IMR-90 (cell line): ENCODE data around the gene TSPAN14. TPM values are rescaled to one million over a fixed set of nuclear protein-coding genes. Genes with fewer than 3 reads are reported as not detected.
A peak's percentile ranks its signal among the peaks of the same experiment; 100 is the strongest.

ENCODE experiments used
- ATAC-seq: fragments of 200-7000 bp; cut with Tn5 transposase; 2 replicates; pipeline ENCODE4 v1.9.1; 2020; ENCODE audit warnings: low read depth, mild to moderate bottlenecking, moderate library complexity
- BruUV-seq: library from RNA; stranded (reverse); fragments of 400-500 nt; replicated peaks from 2 replicates; lab custom pipeline; 2021; lab: Mats Ljungman, UMichigan
- CTCF ChIA-PET: fragments of 300-600 bp; formaldehyde crosslinking; extraction: SDS; loops from one replicate; lab custom pipeline; 2021; ENCODE audit warnings: antibody characterized with exemption; lab: Yijun Ruan, JAX
- POLR2A ChIA-PET: fragments of 300-600 bp; sonication (Branson Sonifier 250); formaldehyde crosslinking; loops from one replicate; lab custom pipeline; 2022; ENCODE audit warnings: antibody characterized with exemption; ENCODE audit not compliant: unreplicated experiment; lab: Charles Lee
- DNase-seq: peaks from one replicate; pipeline ENCODE4 v3.0.0; 2013
- H2AFZ ChIP-seq: replicated peaks from 2 replicates; pipeline ENCODE3; 2013; ENCODE audit warnings: low read length, mild to moderate bottlenecking; ENCODE audit not compliant: poor library complexity
- H2AK5ac ChIP-seq: 2 replicates; pipeline ENCODE4 v1.6.1; 2013; ENCODE audit warnings: low read depth, low read length, inconsistent platforms
- H2AK9ac ChIP-seq: replicated peaks from 2 replicates; pipeline ENCODE3; 2013; ENCODE audit warnings: mild to moderate bottlenecking, low read depth, low read length, moderate library complexity; ENCODE audit not compliant: poor library complexity
- H2BK120ac ChIP-seq: 2 replicates; pipeline ENCODE4 v1.6.1; 2013; ENCODE audit warnings: low read depth, low read length, inconsistent platforms
- H2BK15ac ChIP-seq: 3 replicates; pipeline ENCODE4 v1.6.1; 2013; ENCODE audit warnings: low read depth, low read length, inconsistent platforms
- H2BK20ac ChIP-seq: 2 replicates; pipeline ENCODE4 v1.6.1; 2013; ENCODE audit warnings: low read depth, mild to moderate bottlenecking, inconsistent platforms, low read length, moderate library complexity
- H2BK5ac ChIP-seq: 2 replicates; pipeline ENCODE4 v1.6.1; 2013; ENCODE audit warnings: mild to moderate bottlenecking, low read depth, low read length, inconsistent platforms; ENCODE audit not compliant: poor library complexity, severe bottlenecking
- H3K14ac ChIP-seq: replicated peaks from 2 replicates; pipeline ENCODE4 v1.6.1; 2013; ENCODE audit warnings: low read depth, low read length, inconsistent platforms
- H3K18ac ChIP-seq: 2 replicates; pipeline ENCODE4 v1.6.1; 2013; ENCODE audit warnings: low read depth, low read length, control low read depth
- H3K23ac ChIP-seq: 2 replicates; pipeline ENCODE4 v1.6.1; 2013; ENCODE audit warnings: low read depth, low read length, inconsistent platforms
- H3K27ac ChIP-seq: 2 replicates; pipeline ENCODE4 v1.5.1; 2013; ENCODE audit warnings: mild to moderate bottlenecking, control low read depth, low read length; ENCODE audit not compliant: insufficient read depth
- H3K27me3 ChIP-seq: 2 replicates; pipeline ENCODE4 v1.6.1; 2013; ENCODE audit warnings: low read length; ENCODE audit not compliant: control insufficient read depth, insufficient read depth
- H3K36me3 ChIP-seq: 2 replicates; pipeline ENCODE4 v1.6.1; 2013; ENCODE audit warnings: low read length, mixed read lengths; ENCODE audit not compliant: control insufficient read depth, insufficient read depth
- H3K4ac ChIP-seq: 2 replicates; pipeline ENCODE4 v1.6.1; 2013; ENCODE audit warnings: low read depth, low read length, inconsistent platforms
- H3K4me1 ChIP-seq: 2 replicates; pipeline ENCODE4 v1.6.1; 2013; ENCODE audit warnings: low read length, mixed read lengths; ENCODE audit not compliant: control insufficient read depth, insufficient read depth
- H3K4me2 ChIP-seq: 2 replicates; pipeline ENCODE4 v1.6.1; 2013; ENCODE audit warnings: low read depth, mild to moderate bottlenecking, control low read depth, low read length, moderate library complexity
- H3K4me3 ChIP-seq: 2 replicates; pipeline ENCODE4 v1.5.1; 2013; ENCODE audit warnings: low read depth, mild to moderate bottlenecking, control low read depth, low read length, moderate library complexity; ENCODE audit not compliant: insufficient read depth
- H3K56ac ChIP-seq: 2 replicates; pipeline ENCODE4 v1.6.1; 2013; ENCODE audit warnings: low read length, inconsistent platforms; ENCODE audit not compliant: insufficient read depth; ENCODE audit errors: extremely low read depth
- H3K79me1 ChIP-seq, 2 experiments: 2 replicates each; pipeline ENCODE4 v1.6.1; 2013; ENCODE audit warnings: low read length in 2 of 2, inconsistent platforms in 1 of 2, low read depth in 1 of 2
- H3K9ac ChIP-seq: 2 replicates; pipeline ENCODE4 v1.6.1; 2013; ENCODE audit warnings: low read depth, low read length, control low read depth
- H3K9me1 ChIP-seq: 2 replicates; pipeline ENCODE4 v1.6.1; 2013; ENCODE audit warnings: low read length, inconsistent platforms; ENCODE audit not compliant: insufficient read depth
- H3K9me3 ChIP-seq: 2 replicates; pipeline ENCODE4 v1.6.1; 2013; ENCODE audit warnings: low read length; ENCODE audit not compliant: control insufficient read depth, insufficient read depth
- H4K20me1 ChIP-seq: 2 replicates; pipeline ENCODE4 v1.6.1; 2013; ENCODE audit warnings: low read length, inconsistent platforms; ENCODE audit not compliant: insufficient read depth
- H4K5ac ChIP-seq: 2 replicates; pipeline ENCODE4 v1.6.1; 2013; ENCODE audit warnings: mild to moderate bottlenecking, low read depth, low read length, control low read depth
- H4K8ac ChIP-seq, 2 experiments: 2 replicates each; pipeline ENCODE4 v1.6.1; 2013; ENCODE audit warnings: low read depth in 2 of 2, low read length in 2 of 2, control low read depth in 1 of 2, inconsistent platforms in 1 of 2
- H4K91ac ChIP-seq: 2 replicates; pipeline ENCODE4 v1.6.1; 2013; ENCODE audit warnings: low read depth, low read length, inconsistent platforms; ENCODE audit not compliant: insufficient read depth
- BHLHE40 ChIP-seq: fragments of 150-350 bp; IDR thresholded peaks from 2 replicates; pipeline ENCODE4 v1.6.1; 2016; ENCODE audit warnings: mild to moderate bottlenecking, low read depth, low read length
- CEBPB ChIP-seq: IDR thresholded peaks from 2 replicates; pipeline ENCODE4 v1.6.1; 2012; ENCODE audit warnings: low read depth, low read length, improper control_type of control experiment
- FOS ChIP-seq: fragments of 150-350 bp; IDR thresholded peaks from 2 replicates; pipeline ENCODE4 v1.6.1; 2016; ENCODE audit warnings: low read depth, low read length
- MAFK ChIP-seq: IDR thresholded peaks from 2 replicates; pipeline ENCODE4 v1.6.1; 2012; ENCODE audit warnings: low read depth, low read length, improper control_type of control experiment
- MAZ ChIP-seq: IDR thresholded peaks from 2 replicates; pipeline ENCODE4 v1.6.1; 2012; ENCODE audit warnings: low read depth, mild to moderate bottlenecking, low read length, improper control_type of control experiment, moderate library complexity, borderline replicate concordance
- NFE2L2 ChIP-seq: fragments of 150-350 bp; IDR thresholded peaks from 2 replicates; pipeline ENCODE4 v1.6.1; 2016; ENCODE audit warnings: low read depth, mild to moderate bottlenecking, low read length
- RCOR1 ChIP-seq: IDR thresholded peaks from 2 replicates; pipeline ENCODE4 v1.6.1; 2012; ENCODE audit warnings: mild to moderate bottlenecking, low read length, improper control_type of control experiment; ENCODE audit not compliant: insufficient replicate concordance
- RFX5 ChIP-seq: IDR thresholded peaks from 2 replicates; pipeline ENCODE4 v1.8.0; 2012; ENCODE audit warnings: low read depth, mild to moderate bottlenecking, low read length, moderate library complexity
- WGBS, 2 experiments: methylation state at CpG; one replicate each; pipeline versions ENCODE4 v1.1.5 to v1.1.7; 2013; ENCODE audit warnings: missing lambda C conversion rate in 2 of 2; ENCODE audit not compliant: insufficient read length in 1 of 2; ENCODE audit errors: extremely low coverage in 2 of 2; 5-methylcytosine and 5-hydroxymethylcytosine counted together
- dilution Hi-C: fragments of 300-500 bp; cut with HindIII; formaldehyde crosslinking; loops from one replicate; pipeline ENCODE4 v1.14.3; 2018; ENCODE audit warnings: low sequenced_read_pairs; ENCODE audit not compliant: unreplicated experiment
- in situ Hi-C: fragments of 300-500 bp; cut with MboI; formaldehyde crosslinking; loops from 3 replicates; pipeline ENCODE4 v1.14.3; 2019; ENCODE audit warnings: low sequenced_read_pairs, inconsistent platforms, mixed read lengths
- intact Hi-C: fragments of 100-400 bp; cut with micrococcal nuclease; formaldehyde crosslinking; loops from 2 replicates; pipeline ENCODE4 v1.10.0; 2022
- polyA plus RNA-seq, 3 experiments: library from polyadenylated mRNA; depleted of rRNA; stranded (reverse); fragments of >200 nt; gene quantifications; 2 replicates each; pipeline ENCODE4 v1.2.3, GENCODE V29; 2012; ENCODE audit warnings: low replicate concordance in 1 of 3
- total RNA-seq: library from RNA; depleted of rRNA; stranded (reverse); fragments of >200 nt; gene quantifications from 2 replicates; pipeline ENCODE4 v1.2.3, GENCODE V29; 2012
- TF ChIP-seq, protein P1 (sequence below): fragments of 150-350 bp; IDR thresholded peaks from 2 replicates; pipeline ENCODE4 v1.6.1; 2016; ENCODE audit warnings: low read depth, mild to moderate bottlenecking, low read length, moderate library complexity, borderline replicate concordance
- TF ChIP-seq, protein P2 (sequence below): fragments of 150-350 bp; IDR thresholded peaks from 2 replicates; pipeline ENCODE4 v1.6.1; 2017; ENCODE audit warnings: mild to moderate bottlenecking, antibody characterized with exemption, low read length, low read depth
- TF ChIP-seq, protein P3 (sequence below): conservative IDR thresholded peaks from 2 replicates; pipeline ENCODE4 v1.5.1; 2012; ENCODE audit warnings: mild to moderate bottlenecking, low read depth, low read length, improper control_type of control experiment

Gene TSPAN14
- total and polyA plus RNA-seq, 2 of the 4 experiments (the other 2 are of a cell fraction): 18.5 to 43.0 TPM

DNA sequence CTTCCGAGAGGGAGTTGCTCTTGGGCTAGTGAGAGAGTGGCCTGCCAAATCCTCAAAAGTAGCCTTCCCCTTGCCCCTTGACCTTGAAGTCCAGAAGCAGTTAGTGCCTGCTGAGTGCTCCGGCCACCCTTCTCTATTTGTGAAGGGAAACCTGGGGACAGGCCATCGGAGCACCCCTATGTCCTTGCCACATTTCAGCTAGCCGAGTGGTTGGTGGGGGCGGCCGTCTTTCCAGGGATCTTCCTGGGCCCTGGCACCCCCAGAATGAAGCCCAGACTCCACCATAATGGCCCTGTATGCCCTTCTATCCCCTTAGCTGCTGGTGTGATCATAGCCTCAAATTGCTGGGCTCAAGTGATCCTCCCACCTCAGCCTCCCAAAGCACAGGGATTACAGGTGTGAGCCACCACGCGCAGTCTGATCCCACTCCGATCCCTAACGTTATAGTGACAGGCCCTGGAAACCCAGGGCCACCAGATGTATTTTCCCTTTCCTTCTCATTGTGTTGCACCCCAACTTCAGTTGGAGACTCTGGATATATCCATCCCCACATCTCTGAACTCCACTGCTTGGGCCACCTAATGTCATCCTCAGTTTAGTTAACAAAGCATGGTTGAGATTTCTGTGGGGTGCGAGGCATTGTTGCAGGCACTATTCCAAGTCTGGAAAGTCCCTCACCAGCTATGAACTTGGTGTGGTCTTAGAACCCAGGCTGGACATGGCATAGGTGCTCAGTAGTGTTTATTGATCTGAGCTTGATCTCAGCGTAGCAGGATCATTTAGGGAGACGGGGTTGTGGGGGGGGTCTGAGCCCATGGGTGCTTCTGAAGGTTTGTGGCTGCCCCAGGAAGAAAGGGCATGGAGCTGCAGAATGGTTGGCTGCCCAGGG is 1.6 kb downstream of the TSPAN14 start:
- Histone ChIP-seq H3K36me3 (no peaks in the 10 kb centered on the region; the same call in 1 of the 2 replicates), H3K9me3 (no peaks in the 10 kb centered on the region), H4K8ac (peak overlapping the region in 1 of 2 experiments; percentile 30; a peak in 1 of 4 replicates), H4K5ac (no peak overlapping the region), H2AK5ac (peak overlapping the region; percentile 83; the same call in 1 of the 2 replicates), H3K4me2 (peak overlapping the region; percentile 91), H3K4me3 (peak overlapping the region; percentile 73), H3K14ac (peak overlapping the region; percentile 83; the same call in 1 of the 2 replicates), H3K27ac (0 out of 2 replicates have a peak overlapping the region, but pooled peaks have one; percentile 15), H4K91ac (peak overlapping the region; percentile 15; the same call in 1 of the 2 replicates), H3K27me3 (no peaks in the 10 kb centered on the region), H2AFZ (peak overlapping the region; percentile 91), H2BK15ac (0 out of 3 replicates have a peak overlapping the region, but pooled peaks have one; percentile 21), H3K56ac (no peak overlapping the region), H2BK120ac (no peak overlapping the region), H4K20me1 (peaks cover 45% of the 10 kb centered on the region), H3K79me1 (peaks cover 4 to 53% of the 10 kb centered on the region in 2 experiments), H3K9ac (peak overlapping the region; percentile 84), H2BK5ac (peak overlapping the region; percentile 33), H3K18ac (no peak overlapping the region), H3K4me1 (peaks cover 24% of the 10 kb centered on the region), H3K4ac (peak overlapping the region; percentile 70), H2BK20ac (0 out of 2 replicates have a peak overlapping the region, but pooled peaks have one; percentile 18), H3K23ac (peak overlapping the region; percentile 88), H2AK9ac (peak overlapping the region; percentile 93), H3K9me1 (peaks cover 47% of the 10 kb centered on the region)
- ChIA-PET POLR2A (no interaction called here), CTCF (interaction anchor here (1.1 to 1.5 kb wide), 2 partner anchors 11 to 50 kb away, joined by 3 to 7 read pairs; no protein-coding TSS in a partner anchor)
- ATAC-seq: no peak
- TF ChIP-seq RCOR1 (no peak), MAZ (no peak), FOS (no peak), RFX5 (no peak), CEBPB (no peak), MAFK (no peak), BHLHE40 (no peak), NFE2L2 (no peak)
- TF ChIP-seq, protein P1, sequence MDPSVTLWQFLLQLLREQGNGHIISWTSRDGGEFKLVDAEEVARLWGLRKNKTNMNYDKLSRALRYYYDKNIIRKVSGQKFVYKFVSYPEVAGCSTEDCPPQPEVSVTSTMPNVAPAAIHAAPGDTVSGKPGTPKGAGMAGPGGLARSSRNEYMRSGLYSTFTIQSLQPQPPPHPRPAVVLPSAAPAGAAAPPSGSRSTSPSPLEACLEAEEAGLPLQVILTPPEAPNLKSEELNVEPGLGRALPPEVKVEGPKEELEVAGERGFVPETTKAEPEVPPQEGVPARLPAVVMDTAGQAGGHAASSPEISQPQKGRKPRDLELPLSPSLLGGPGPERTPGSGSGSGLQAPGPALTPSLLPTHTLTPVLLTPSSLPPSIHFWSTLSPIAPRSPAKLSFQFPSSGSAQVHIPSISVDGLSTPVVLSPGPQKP: no peak
- TF ChIP-seq, protein P2, sequence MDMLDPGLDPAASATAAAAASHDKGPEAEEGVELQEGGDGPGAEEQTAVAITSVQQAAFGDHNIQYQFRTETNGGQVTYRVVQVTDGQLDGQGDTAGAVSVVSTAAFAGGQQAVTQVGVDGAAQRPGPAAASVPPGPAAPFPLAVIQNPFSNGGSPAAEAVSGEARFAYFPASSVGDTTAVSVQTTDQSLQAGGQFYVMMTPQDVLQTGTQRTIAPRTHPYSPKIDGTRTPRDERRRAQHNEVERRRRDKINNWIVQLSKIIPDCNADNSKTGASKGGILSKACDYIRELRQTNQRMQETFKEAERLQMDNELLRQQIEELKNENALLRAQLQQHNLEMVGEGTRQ: no peak
- TF ChIP-seq, protein P3, sequence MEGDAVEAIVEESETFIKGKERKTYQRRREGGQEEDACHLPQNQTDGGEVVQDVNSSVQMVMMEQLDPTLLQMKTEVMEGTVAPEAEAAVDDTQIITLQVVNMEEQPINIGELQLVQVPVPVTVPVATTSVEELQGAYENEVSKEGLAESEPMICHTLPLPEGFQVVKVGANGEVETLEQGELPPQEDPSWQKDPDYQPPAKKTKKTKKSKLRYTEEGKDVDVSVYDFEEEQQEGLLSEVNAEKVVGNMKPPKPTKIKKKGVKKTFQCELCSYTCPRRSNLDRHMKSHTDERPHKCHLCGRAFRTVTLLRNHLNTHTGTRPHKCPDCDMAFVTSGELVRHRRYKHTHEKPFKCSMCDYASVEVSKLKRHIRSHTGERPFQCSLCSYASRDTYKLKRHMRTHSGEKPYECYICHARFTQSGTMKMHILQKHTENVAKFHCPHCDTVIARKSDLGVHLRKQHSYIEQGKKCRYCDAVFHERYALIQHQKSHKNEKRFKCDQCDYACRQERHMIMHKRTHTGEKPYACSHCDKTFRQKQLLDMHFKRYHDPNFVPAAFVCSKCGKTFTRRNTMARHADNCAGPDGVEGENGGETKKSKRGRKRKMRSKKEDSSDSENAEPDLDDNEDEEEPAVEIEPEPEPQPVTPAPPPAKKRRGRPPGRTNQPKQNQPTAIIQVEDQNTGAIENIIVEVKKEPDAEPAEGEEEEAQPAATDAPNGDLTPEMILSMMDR: no peak
- dilution Hi-C loops: no loop called here
- no TSS peak for BruUV-seq
- in situ Hi-C loops: loop anchor here (5.0 to 25.0 kb wide), 2 partner anchors 47 to 293 kb away; no protein-coding TSS in a partner anchor
- intact Hi-C loops: loop anchor here (1.0 kb wide), 1 partner anchor 50 kb away; no protein-coding TSS in a partner anchor
- no peak for DNase-seq
- WGBS, 2 experiments: 94% methylated on average over 7 of the region's 13 CpGs; no CpG with 5 or more reads in 1 of the 2 experiments
